ENCODE measurements around the gene CPTP. TPM values are rescaled to one million over a fixed set of nuclear protein-coding genes. Genes with fewer than 3 reads are reported as not detected.

Gene CPTP
- total RNA-seq, 1 donor from 2014 or later = 1.0 TPM

- H2AFZ ChIP-seq (replicated peaks) = no peak overlapping the region
- H3K9me3 ChIP-seq (ENCODE audit: low read depth) = no peaks in the 10 kb centered on the region
- no peak for DNase-seq (ENCODE audit: low spot score)
- H3F3A ChIP-seq (ENCODE audit: low read depth) = no peaks in the 10 kb centered on the region
- no peak overlapping the region for H3K4me2 ChIP-seq
- H3K27me3 ChIP-seq = no peaks in the 10 kb centered on the region
- H3K4me1 Mint-ChIP-seq = no peaks in the 10 kb centered on the region
- no peaks in the 10 kb centered on the region for H3K4me1 ChIP-seq
- no peak overlapping the region for H3K27ac Mint-ChIP-seq
- no peak for TF ChIP-seq EZH2phosphoT487 (IDR thresholded peaks at IDR 0.05)
- no peak for TF ChIP-seq CTCF (IDR thresholded peaks at IDR 0.05)
- no peak for TF ChIP-seq EZH2 (IDR thresholded peaks at IDR 0.05)
- no peaks in the 10 kb centered on the region for H3K9me3 Mint-ChIP-seq
- no peaks in the 10 kb centered on the region for H3K79me2 ChIP-seq (ENCODE audit: low read depth)
- no peaks in the 10 kb centered on the region for H3K36me3 Mint-ChIP-seq
- H3K4me3 Mint-ChIP-seq = no peak overlapping the region
- H3K27me3 Mint-ChIP-seq (ENCODE audit: insufficient read depth, low read depth) = no peaks in the 10 kb centered on the region
- peaks cover 7% of the 10 kb centered on the region for H4K20me1 ChIP-seq (ENCODE audit: low read depth)
- H3K36me3 ChIP-seq = no peaks in the 10 kb centered on the region
- H3K4me3 ChIP-seq = no peak overlapping the region
- no peak overlapping the region for H3K27ac ChIP-seq
- no peak overlapping the region for H3K9ac ChIP-seq
These were observed 31.8 kb upstream of the CPTP start for GRCh38 chr1:1292851-1293250.

DNA sequence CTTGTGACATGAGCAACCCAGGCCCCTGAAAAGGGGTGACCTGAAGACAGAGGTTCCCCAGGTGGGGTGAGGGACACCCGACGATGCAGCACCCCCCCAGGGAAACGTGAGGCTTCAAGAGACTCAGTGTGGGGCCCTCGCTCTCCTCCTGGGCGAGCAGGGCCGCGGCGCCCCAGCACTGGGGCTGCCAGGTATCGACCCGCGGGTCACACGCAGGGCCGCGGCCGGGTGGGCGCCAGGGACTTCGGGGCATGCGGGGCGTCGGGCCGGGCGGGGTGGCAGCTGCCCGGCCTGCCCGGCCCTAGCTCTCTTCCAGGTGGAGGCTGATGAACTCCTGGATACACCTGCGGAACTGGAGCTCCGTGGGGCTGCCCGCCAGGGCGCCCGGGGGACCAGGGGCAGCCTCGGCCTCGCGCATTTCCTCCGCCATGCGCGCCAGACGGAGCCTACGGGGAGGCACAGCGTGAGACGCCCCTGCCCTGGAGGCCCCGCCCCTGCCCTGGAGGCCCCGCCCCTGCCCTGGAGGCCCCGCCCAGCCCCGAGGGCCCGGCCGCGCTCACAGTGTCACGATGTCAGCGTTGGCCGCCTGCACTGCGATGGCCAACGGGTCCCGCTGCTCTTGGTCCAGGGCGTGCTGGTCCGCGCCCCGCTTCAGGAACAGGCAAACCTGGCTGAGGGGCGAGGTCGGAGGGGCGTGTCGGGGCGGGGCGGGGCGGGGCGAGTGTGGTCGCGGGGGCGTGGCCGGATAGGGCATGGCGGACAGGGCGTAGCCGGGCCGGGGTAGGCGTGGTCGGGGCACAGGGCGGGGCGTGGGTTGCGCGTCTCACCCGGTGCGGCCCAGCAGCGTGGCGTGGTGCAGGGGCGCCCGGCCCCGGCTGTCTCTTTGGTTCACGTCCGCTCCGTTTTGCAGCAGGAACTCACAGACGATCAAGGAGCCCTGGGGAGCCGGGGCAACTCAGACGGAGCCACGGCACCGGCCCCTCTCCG, 31.0 kb upstream of the CPTP start:
- Histone ChIP-seq H3K4me3 (no peak overlapping the region), H3K79me2 (ENCODE audit: low read depth) (no peaks in the 10 kb centered on the region), H2AFZ (replicated peaks) (no peak overlapping the region), H3K27ac (no peak overlapping the region), H3K9ac (no peak overlapping the region), H3K4me1 (no peaks in the 10 kb centered on the region), H3K9me3 (ENCODE audit: low read depth) (no peaks in the 10 kb centered on the region), H4K20me1 (ENCODE audit: low read depth) (peaks cover 9% of the 10 kb centered on the region), H3K27me3 (no peaks in the 10 kb centered on the region), H3F3A (ENCODE audit: low read depth) (no peaks in the 10 kb centered on the region), H3K36me3 (no peaks in the 10 kb centered on the region), H3K4me2 (no peak overlapping the region)
- Mint-ChIP-seq H3K4me3 (no peak overlapping the region), H3K9me3 (no peaks in the 10 kb centered on the region), H3K36me3 (no peaks in the 10 kb centered on the region), H3K27me3 (ENCODE audit: insufficient read depth, low read depth) (no peaks in the 10 kb centered on the region), H3K4me1 (no peaks in the 10 kb centered on the region), H3K27ac (no peak overlapping the region)
- peak; percentile 59 for DNase-seq (ENCODE audit: low spot score)
- TF ChIP-seq EZH2 (IDR thresholded peaks at IDR 0.05) (no peak), EZH2phosphoT487 (IDR thresholded peaks at IDR 0.05) (no peak)

DNA sequence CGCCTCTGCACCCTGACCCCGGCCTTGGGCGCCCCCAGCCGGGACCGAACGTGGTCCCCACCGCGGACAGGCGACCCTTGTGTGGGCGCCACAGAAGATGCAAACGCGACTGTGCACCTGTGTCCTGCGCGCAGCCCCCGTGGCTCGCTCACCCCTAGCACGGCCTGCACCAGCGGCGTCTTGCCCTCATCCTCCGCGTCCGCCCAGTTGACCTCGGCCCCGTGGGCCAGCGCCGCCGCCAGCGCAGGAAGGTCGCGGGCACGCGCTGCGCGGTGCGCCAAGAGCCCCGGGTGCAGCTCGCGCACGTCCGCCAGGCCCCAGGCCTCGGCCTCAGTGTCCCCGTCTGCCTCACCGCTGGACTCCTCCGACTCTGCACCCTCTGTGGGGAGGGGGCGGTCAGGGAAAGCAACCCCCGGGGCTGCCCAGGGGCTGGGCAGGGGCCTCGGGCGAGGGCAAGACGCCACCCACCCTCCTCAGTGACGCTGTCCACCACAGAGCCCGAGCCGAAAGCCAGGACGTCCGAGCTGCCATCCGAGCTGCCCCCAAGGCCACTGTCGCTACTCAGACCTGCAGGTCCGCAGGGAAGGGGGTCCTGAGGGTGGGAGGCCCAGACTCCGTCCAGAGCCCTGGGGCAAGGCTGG, 30.2 kb upstream of the CPTP start:
- Histone ChIP-seq H3K27ac (no peak overlapping the region), H3K4me1 (no peaks in the 10 kb centered on the region), H3F3A (ENCODE audit: low read depth) (no peaks in the 10 kb centered on the region), H3K4me3 (no peak overlapping the region), H3K4me2 (no peak overlapping the region), H3K9ac (no peak overlapping the region), H4K20me1 (ENCODE audit: low read depth) (peaks cover 17% of the 10 kb centered on the region), H3K27me3 (no peaks in the 10 kb centered on the region), H2AFZ (replicated peaks) (no peak overlapping the region), H3K9me3 (ENCODE audit: low read depth) (no peaks in the 10 kb centered on the region), H3K36me3 (no peaks in the 10 kb centered on the region), H3K79me2 (ENCODE audit: low read depth) (no peaks in the 10 kb centered on the region)
- Mint-ChIP-seq H3K36me3 (no peaks in the 10 kb centered on the region), H3K4me3 (no peak overlapping the region), H3K27me3 (ENCODE audit: insufficient read depth, low read depth) (no peaks in the 10 kb centered on the region), H3K4me1 (no peaks in the 10 kb centered on the region), H3K9me3 (no peaks in the 10 kb centered on the region), H3K27ac (no peak overlapping the region)
- no peak for TF ChIP-seq CTCF (IDR thresholded peaks at IDR 0.05)
- no peak for TF ChIP-seq EZH2phosphoT487 (IDR thresholded peaks at IDR 0.05)
- no peak for TF ChIP-seq EZH2 (IDR thresholded peaks at IDR 0.05)
- DNase-seq (ENCODE audit: low spot score) = no peak

Measured in neural progenitor cell (in vitro differentiated cells).